Measurements from ENCODE around the gene IL10RA. TPM values are rescaled to one million over a fixed set of nuclear protein-coding genes. Genes with fewer than 3 reads are reported as not detected.

IL10RA gene
- total and polyA plus RNA-seq, 2 of the 4 experiments (the other 2 are of a cell fraction) = 0.12 TPM; not detected in 1

- Histone ChIP-seq H3K4me2 (ENCODE audit: low read depth, low read length) (no peak overlapping the region), H2AK9ac (replicated peaks; ENCODE audit: low read depth, low read length, poor library complexity) (no peak overlapping the region), H2BK5ac (ENCODE audit: low read depth, low read length, poor library complexity, severe bottlenecking) (no peak overlapping the region), H3K9me3 (ENCODE audit: control insufficient read depth, insufficient read depth, low read length) (no peaks in the 10 kb centered on the region), H4K91ac (ENCODE audit: insufficient read depth, low read depth, low read length) (no peak overlapping the region), H4K8ac (ENCODE audit: low read depth in 2 of 2, low read length in 2 of 2) (no peak overlapping the region), H3K36me3 (ENCODE audit: control insufficient read depth, insufficient read depth, low read length) (no peaks in the 10 kb centered on the region), H2BK20ac (ENCODE audit: low read depth, low read length) (no peak overlapping the region), H2BK120ac (ENCODE audit: low read depth, low read length) (no peak overlapping the region), H3K79me1 (ENCODE audit: low read depth in 1 of 2, low read length in 2 of 2) (no peaks in the 10 kb centered on the region), H3K27ac (ENCODE audit: insufficient read depth, low read length) (no peak overlapping the region), H3K4ac (ENCODE audit: low read depth, low read length) (no peak overlapping the region), H3K14ac (replicated peaks; ENCODE audit: low read depth, low read length) (no peak overlapping the region), H2AFZ (replicated peaks; ENCODE audit: low read length, poor library complexity) (no peak overlapping the region), H3K4me1 (ENCODE audit: control insufficient read depth, insufficient read depth, low read length) (no peaks in the 10 kb centered on the region), H3K4me3 (ENCODE audit: insufficient read depth, low read depth, low read length) (no peak overlapping the region), H2AK5ac (ENCODE audit: low read depth, low read length) (no peak overlapping the region), H2BK15ac (ENCODE audit: low read depth, low read length) (no peak overlapping the region), H3K23ac (ENCODE audit: low read depth, low read length) (no peak overlapping the region), H3K9ac (ENCODE audit: low read depth, low read length) (no peak overlapping the region), H3K9me1 (ENCODE audit: insufficient read depth, low read length) (no peaks in the 10 kb centered on the region), H4K5ac (ENCODE audit: low read depth, low read length) (no peak overlapping the region), H3K27me3 (ENCODE audit: control insufficient read depth, insufficient read depth, low read length) (peaks cover 6% of the 10 kb centered on the region), H3K56ac (ENCODE audit: extremely low read depth, insufficient read depth, low read length) (no peak overlapping the region), H4K20me1 (ENCODE audit: insufficient read depth, low read length) (no peaks in the 10 kb centered on the region), H3K18ac (ENCODE audit: low read depth, low read length) (no peak overlapping the region)
- WGBS, 2 experiments (ENCODE audit: extremely low coverage in 2 of 2, insufficient read length in 1 of 2) = 76% methylated on average over 3 of the region's 5 CpGs; no CpG with 5 or more reads in 1 of the 2 experiments
- intact Hi-C loops (cut with micrococcal nuclease) = no loop called here
- TF ChIP-seq MAFK (IDR thresholded peaks at IDR 0.05; ENCODE audit: low read depth, low read length) (no peak), RFX5 (IDR thresholded peaks at IDR 0.05; ENCODE audit: low read depth, low read length) (no peak), RAD21 (IDR thresholded peaks at IDR 0.05; ENCODE audit: low read length) (no peak), POLR2A (IDR thresholded peaks at IDR 0.05; ENCODE audit: low read depth, low read length) (no peak), MAZ (IDR thresholded peaks at IDR 0.05; ENCODE audit: borderline replicate concordance, low read depth, low read length) (no peak), ELK1 (IDR thresholded peaks at IDR 0.05; ENCODE audit: borderline replicate concordance, low read depth, low read length) (no peak), RCOR1 (IDR thresholded peaks at IDR 0.05; ENCODE audit: insufficient replicate concordance, low read length) (no peak), NFE2L2 (IDR thresholded peaks at IDR 0.05; ENCODE audit: low read depth, low read length) (no peak), BHLHE40 (IDR thresholded peaks at IDR 0.05; ENCODE audit: low read depth, low read length) (no peak), FOS (IDR thresholded peaks at IDR 0.05; ENCODE audit: low read depth, low read length) (no peak), CHD1 (IDR thresholded peaks at IDR 0.05; ENCODE audit: low read depth, low read length) (no peak), CEBPB (IDR thresholded peaks at IDR 0.05; ENCODE audit: low read depth, low read length) (no peak), CTCF (conservative IDR thresholded peaks at IDR 0.05; ENCODE audit: low read depth, low read length) (no peak), USF2 (IDR thresholded peaks at IDR 0.05; ENCODE audit: low read depth, low read length) (no peak), MXI1 (IDR thresholded peaks at IDR 0.05; ENCODE audit: borderline replicate concordance, low read depth, low read length) (no peak), SMC3 (IDR thresholded peaks at IDR 0.05; ENCODE audit: low read depth, low read length) (no peak)
- POLR2A ChIA-PET (ENCODE audit: unreplicated experiment) = no interaction called here
- ATAC-seq (ENCODE audit: low read depth) (no peak), DNase-seq (no peak)
- dilution Hi-C loops (cut with HindIII; ENCODE audit: low sequenced_read_pairs, unreplicated experiment) = no loop called here
- CTCF ChIA-PET = interaction anchor here (0.6 to 0.8 kb wide), 2 partner anchors 79 to 126 kb away, joined by 3 read pairs; no protein-coding TSS in a partner anchor
- in situ Hi-C loops (cut with MboI; ENCODE audit: low sequenced_read_pairs) = no loop called here
- BruUV-seq (replicated peaks) = no TSS peak
Measured at GRCh38 chr11:117944554-117944953, 41.6 kb upstream of the IL10RA start.
